HepG2 (cell line): ENCODE data around the gene BCL2. TPM values are rescaled to one million over a fixed set of nuclear protein-coding genes. Genes with fewer than 3 reads are reported as not detected.

Experiments
- ATAC-seq: fragments of 200-7000 bp; cut with Tn5 transposase; 3 replicates; pipeline ENCODE4 v1.9.1; 2020; ENCODE audit warnings: mild to moderate bottlenecking, moderate library complexity
- BruUV-seq: library from RNA; stranded (reverse); fragments of 400-500 nt; replicated peaks from 2 replicates; lab custom pipeline; 2021; lab: Mats Ljungman, UMichigan
- CTCF ChIA-PET: fragments of 300-600 bp; formaldehyde crosslinking; extraction: SDS; loops from one replicate; lab custom pipeline; 2021; ENCODE audit warnings: low total read pairs, inconsistent platforms, low intra/inter-chr PET ratio; lab: Yijun Ruan, JAX
- POLR2A ChIA-PET: fragments of 350-600 bp; sonication (Branson Sonifier 250); formaldehyde crosslinking; loops from one replicate; lab custom pipeline; 2020; ENCODE audit warnings: antibody characterized with exemption, inconsistent platforms; lab: Yijun Ruan, JAX
- DNase-seq: peaks from one replicate; pipeline ENCODE4 v3.0.0-alpha.2; 2015; ENCODE audit warnings: low spot score
- FAIRE-seq: peaks from 3 replicates; lab custom pipeline; 2011; peaks lifted over from hg19 to GRCh38; lab: Jason Lieb, UNC
- H2AFZ ChIP-seq: one replicate; pipeline ENCODE4 v1.6.1; 2011; ENCODE audit warnings: low read length, inconsistent platforms
- H3K27ac ChIP-seq: fragments of 300-600 bp; 3 replicates; pipeline ENCODE4 v1.8.0; 2011; ENCODE audit warnings: mixed run types, mild to moderate bottlenecking, mixed read lengths, low read length, inconsistent platforms; ENCODE audit not compliant: insufficient read depth; ENCODE audit errors: extremely low read length
- H3K27me3 ChIP-seq, 2 experiments: fragments of 200-600 bp in 1 of 2; 2 replicates in 1 of 2; 3 replicates in 1 of 2; pipeline versions ENCODE4 v1.6.0 to v1.8.0; 2011; ENCODE audit warnings: low read length in 2 of 2, mild to moderate bottlenecking in 2 of 2, moderate library complexity in 2 of 2, inconsistent platforms in 1 of 2; ENCODE audit not compliant: insufficient read depth in 2 of 2, control insufficient read depth in 1 of 2
- H3K36me3 ChIP-seq, 2 experiments: fragments of 200-600 bp in 1 of 2; replicated peaks in 1 of 2; 2 replicates in 1 of 2; 3 replicates in 1 of 2; pipeline versions ENCODE4 v1.5.1 to v1.8.0; 2011; ENCODE audit warnings: low read length in 2 of 2, inconsistent platforms in 1 of 2; ENCODE audit not compliant: insufficient read depth in 2 of 2, control insufficient read depth in 1 of 2
- H3K4me1 ChIP-seq: 2 replicates; pipeline ENCODE4 v1.5.1; 2012; ENCODE audit warnings: low read length, inconsistent platforms; ENCODE audit not compliant: insufficient read depth
- H3K4me2 ChIP-seq: 2 replicates; pipeline ENCODE4 v1.6.0; 2011; ENCODE audit warnings: low read depth, low read length, inconsistent platforms
- H3K4me3 ChIP-seq, 3 experiments: fragments of 200-600 bp in 1 of 3; sonication (generic), shearing (Covaris generic) in 1 of 3; replicated peaks in 1 of 3; 2 replicates each; pipeline ENCODE4 v1.5.1; 2011 to 2016; ENCODE audit warnings: low read length in 3 of 3, inconsistent platforms in 2 of 3, low read depth in 2 of 3, mild to moderate bottlenecking in 2 of 3, control low read depth in 1 of 3, mixed read lengths in 1 of 3; ENCODE audit not compliant: insufficient read depth in 1 of 3
- H3K79me2 ChIP-seq: one replicate; pipeline ENCODE4 v1.6.1; 2011; ENCODE audit warnings: low read length, inconsistent platforms; ENCODE audit not compliant: insufficient read depth
- H3K9ac ChIP-seq: 2 replicates; pipeline ENCODE4 v1.6.0; 2011; ENCODE audit warnings: mild to moderate bottlenecking, low read depth, low read length, inconsistent platforms; ENCODE audit not compliant: insufficient read depth
- H3K9me3 ChIP-seq: 2 replicates; pipeline ENCODE4 v1.5.1; 2012; ENCODE audit warnings: mild to moderate bottlenecking, low read length
- H4K20me1 ChIP-seq: 2 replicates; pipeline ENCODE4 v1.6.0; 2011; ENCODE audit warnings: inconsistent platforms, mild to moderate bottlenecking, low read length, moderate library complexity; ENCODE audit not compliant: insufficient read depth
- AHR ChIP-seq: IDR thresholded peaks from 2 replicates; pipeline ENCODE4 v1.6.1; 2018; ENCODE audit warnings: missing genetic modification reagents, missing compliant biosample characterization
- CHD2 ChIP-seq: IDR thresholded peaks from 2 replicates; pipeline ENCODE4 v1.6.1; 2011; ENCODE audit warnings: low read depth, low read length, improper control_type of control experiment
- IKZF5 ChIP-seq: IDR thresholded peaks from 2 replicates; pipeline ENCODE4 v1.6.1; 2018; ENCODE audit warnings: missing genetic modification reagents, mild to moderate bottlenecking, missing compliant biosample characterization
- MTA3 ChIP-seq: sonication (generic); formaldehyde crosslinking; IDR thresholded peaks from 2 replicates; pipeline ENCODE4 v1.4.0; 2020; ENCODE audit warnings: missing genetic modification reagents
- POLR2AphosphoS5 ChIP-seq: IDR thresholded peaks from 2 replicates; pipeline ENCODE4 v1.6.1; 2012; ENCODE audit warnings: low read depth, low read length
- RARA ChIP-seq: IDR thresholded peaks from 2 replicates; pipeline ENCODE4 v1.6.1; 2016; ENCODE audit warnings: missing genetic modification reagents, missing compliant biosample characterization
- SOX5 ChIP-seq: IDR thresholded peaks from 2 replicates; pipeline ENCODE4 v1.6.1; 2016; ENCODE audit warnings: borderline replicate concordance
- TFDP1 ChIP-seq: IDR thresholded peaks from 2 replicates; pipeline ENCODE4 v1.6.1; 2016; ENCODE audit warnings: missing compliant biosample characterization, missing genetic modification reagents, borderline replicate concordance
- THRA ChIP-seq: sonication (generic); formaldehyde crosslinking; IDR thresholded peaks from 2 replicates; pipeline ENCODE4 v1.4.0; 2020; ENCODE audit warnings: missing genetic modification reagents, borderline replicate concordance
- U2AF2 ChIP-seq: fragments of 200-400 bp; formaldehyde crosslinking; IDR thresholded peaks from 2 replicates; pipeline ENCODE4 v1.6.1; 2017; ENCODE audit warnings: low read depth, mild to moderate bottlenecking, low read length
- USF2 ChIP-seq, 2 experiments: sonication (generic) in 1 of 2; formaldehyde crosslinking in 1 of 2; IDR thresholded peaks; 2 replicates each; pipeline versions ENCODE4 v1.5.1 to v1.6.1; 2011 to 2020; ENCODE audit warnings: borderline replicate concordance in 1 of 2, low read depth in 1 of 2, low read length in 1 of 2, mild to moderate bottlenecking in 1 of 2, missing genetic modification reagents in 1 of 2, moderate library complexity in 1 of 2
- ZNF337 ChIP-seq: sonication (generic); formaldehyde crosslinking; IDR thresholded peaks from 2 replicates; pipeline ENCODE4 v1.5.1; 2020; ENCODE audit warnings: missing genetic modification reagents, low read depth, mild to moderate bottlenecking, borderline replicate concordance
- ZNF484 ChIP-seq: sonication (generic); formaldehyde crosslinking; IDR thresholded peaks from 2 replicates; pipeline ENCODE4 v1.5.1; 2020; ENCODE audit warnings: mild to moderate bottlenecking, low read depth, missing genetic modification reagents, borderline replicate concordance
- ZNF576 ChIP-seq: sonication (generic); formaldehyde crosslinking; IDR thresholded peaks from 2 replicates; pipeline ENCODE4 v1.4.0; 2020; ENCODE audit warnings: mild to moderate bottlenecking, missing genetic modification reagents
- ZNF703 ChIP-seq: sonication (generic); formaldehyde crosslinking; IDR thresholded peaks from 2 replicates; pipeline ENCODE4 v1.5.1; 2020; ENCODE audit warnings: missing genetic modification reagents, mild to moderate bottlenecking, moderate library complexity, borderline replicate concordance
- WGBS: methylation state at CpG from one replicate; pipeline ENCODE4 v1.1.6; 2017; ENCODE audit warnings: low lambda C conversion rate; 5-methylcytosine and 5-hydroxymethylcytosine counted together
- in situ Hi-C: cut with HindIII; loops from 2 replicates; pipeline ENCODE4 v1.10.0; 2017; ENCODE audit warnings: low pct_unique_long_range_greater_than_20kb; ENCODE audit not compliant: extremely low pct_ligation_motif_present
- intact Hi-C: fragments of 100-400 bp; cut with micrococcal nuclease; formaldehyde crosslinking; loops from one replicate; pipeline ENCODE4 v1.10.0; 2022; ENCODE audit not compliant: unreplicated experiment
- polyA plus RNA-seq, 8 experiments: library from polyadenylated mRNA; depleted of rRNA in 3 of 8; stranded (reverse) in 7 of 8; unstranded in 1 of 8; fragments of >200 nt; fragmentation: Illumina TruSeq in 4 of 8; extraction: Trizol in 4 of 8; gene quantifications; 2 replicates each; pipeline versions ENCODE4 v1.2.1 to v1.2.3, GENCODE V29; 2011 to 2016; ENCODE audit warnings: low read depth in 4 of 8, missing spikeins in 1 of 8, mixed read lengths in 1 of 8; ENCODE audit not compliant: insufficient read depth in 1 of 8
- total RNA-seq, 5 experiments: library from RNA; depleted of rRNA; stranded (reverse); fragments of >200 nt; fragmentation: Illumina TruSeq; extraction: Trizol; gene quantifications; 2 replicates each; pipeline ENCODE4 v1.2.3, GENCODE V29; 2016; ENCODE audit warnings: low read depth in 1 of 5

The BCL2 gene
- total and polyA plus RNA-seq, 2 of the 13 experiments (the other 11 are each of a cell fraction or from before 2014, with no cell fraction given): 0.07 to 0.53 TPM

GRCh38 chr18:63367053-63367953 lies 47.7 kb upstream of the BCL2 start, which contains the start of gene KDSR:
TSS of gene KDSR (minus strand) at chr18:63367206. CDS start at chr18:63367118, 88 bp downstream.
- DNase-seq (peak; percentile 94), ATAC-seq (peak; percentile 96), FAIRE-seq (peak; percentile 81)
- peak within 1 kb of the TSS; percentile 80 for H2AFZ ChIP-seq
- WGBS: 4% methylated on average over 8 of the region's 90 CpGs
- H3K79me2 ChIP-seq: peaks cover 38% of the 10 kb centered on the region
- ChIA-PET POLR2A (interaction anchor here (0.7 to 1.5 kb wide), 14 partner anchors 11 to 1180 kb away, joined by 3 to 36 read pairs (median 4); partner anchors contain the start of genes BCL2, PIGN, RELCH and VPS4B), CTCF (no interaction called here)
- in situ Hi-C loops: no loop called here
- peak within 1 kb of the TSS; percentile 96 for H3K27ac ChIP-seq
- intact Hi-C loops: loop anchor here (1.0 to 2.0 kb wide), 3 partner anchors 43 to 55 kb away; partner anchors contain the start of gene VPS4B
- peaks cover 12% of the 10 kb centered on the region for H4K20me1 ChIP-seq
- peak within 1 kb of the TSS; percentile 88 for H3K4me2 ChIP-seq
- peak within 1 kb of the TSS; percentile 89 for H3K9ac ChIP-seq
- no TSS peak for BruUV-seq
- H3K27me3 ChIP-seq: no peaks in the 10 kb centered on the region; a peak in 1 of 5 replicates
- H3K4me3 ChIP-seq: peak within 1 kb of the TSS; percentile 80 to 96 (median 82)
- peaks cover 9% of the 10 kb centered on the region; the same call in 1 of the 2 replicates for H3K9me3 ChIP-seq
- peaks cover 38% of the 10 kb centered on the region for H3K4me1 ChIP-seq
- H3K36me3 ChIP-seq: peaks cover 0 to 11% of the 10 kb centered on the region in 2 experiments; a peak in 3 of 5 replicates
- 0 out of 2 replicates have a peak, but pooled peaks have one; percentile 73 for TF ChIP-seq ZNF703
- no peak for TF ChIP-seq USF2 (IDR thresholded peaks at IDR 0.05; ENCODE audit: low read depth, low read length)
- TF ChIP-seq USF2 (CRISPR knock-in tag; IDR thresholded peaks at IDR 0.05; ENCODE audit: borderline replicate concordance): peak; percentile 77; the same call in 1 of the 2 replicates
- no peak for TF ChIP-seq MTA3 (CRISPR knock-in tag)
- peak; percentile 92 for TF ChIP-seq POLR2AphosphoS5
- TF ChIP-seq CHD2: peak; percentile 26; the same call in 1 of the 2 replicates
- no peak for TF ChIP-seq U2AF2
- 0 out of 2 replicates have a peak, but pooled peaks have one; percentile 52 for TF ChIP-seq TFDP1 (CRISPR knock-in tag)
- TF ChIP-seq RARA (CRISPR knock-in tag): peak; percentile 29; the same call in 1 of the 2 replicates
- peak; percentile 81; the same call in 1 of the 2 replicates for TF ChIP-seq IKZF5 (CRISPR knock-in tag)
- no peak for TF ChIP-seq ZNF337 (CRISPR knock-in tag)
- peak; percentile 34; the same call in 1 of the 2 replicates for TF ChIP-seq SOX5
- no peak; the same call in none of the 2 replicates for TF ChIP-seq THRA (CRISPR knock-in tag)
- no peak for TF ChIP-seq ZNF484
- no peak for TF ChIP-seq ZNF576 (CRISPR knock-in tag)
- no peak for TF ChIP-seq AHR (CRISPR knock-in tag)
